C4-2B (cell line): ENCODE measurements around the gene WNT7A.

Source experiments
- H3K27ac ChIP-seq: fragments of 450-650 bp; 2 replicates; pipeline ENCODE4 v1.5.1; 2017
- ZFX ChIP-seq: fragments of 450-650 bp; IDR thresholded peaks from 2 replicates; pipeline ENCODE4 v1.6.1; 2017
- TF ChIP-seq, protein P1 (sequence below): fragments of 450-650 bp; conservative IDR thresholded peaks from 2 replicates; pipeline ENCODE4 v1.5.1; 2017; ENCODE audit warnings: mild to moderate bottlenecking

WNT7A gene

DNA sequence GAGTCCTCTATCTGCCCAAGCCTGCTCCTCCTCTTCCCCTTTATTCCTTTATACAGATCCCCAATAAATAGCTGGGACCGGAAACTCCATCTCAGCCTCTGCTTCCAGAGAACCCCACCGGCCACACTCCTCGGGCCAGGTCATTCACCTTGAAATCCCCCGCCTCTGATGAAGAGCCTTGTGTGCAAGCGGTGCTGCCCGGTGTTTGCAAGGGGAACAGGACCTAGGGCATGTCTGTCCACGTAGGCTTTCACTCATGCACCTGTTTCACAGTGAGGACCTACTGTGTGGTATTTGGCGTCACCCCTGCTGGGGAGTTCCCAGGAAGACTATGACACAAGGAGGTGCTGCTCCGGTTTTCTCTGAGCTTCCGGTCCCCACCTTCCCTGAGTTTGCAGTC lies 54.0 kb downstream of the WNT7A start:
- TF ChIP-seq ZFX = no peak
- no peak overlapping the region for H3K27ac ChIP-seq

DNA sequence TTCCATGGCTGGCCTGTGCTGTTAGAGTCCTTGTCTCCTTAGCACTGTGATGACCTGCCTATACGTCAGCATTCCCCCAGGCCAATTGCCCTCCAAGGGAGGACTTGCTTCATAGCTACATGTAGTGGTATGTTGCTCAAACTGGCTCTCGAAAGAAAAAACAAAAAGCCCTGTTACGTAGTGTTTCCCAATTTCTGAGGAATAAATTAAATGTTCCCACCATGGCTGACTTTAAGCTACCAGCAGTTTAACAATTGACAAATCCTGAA lies 54.6 kb downstream of the WNT7A start:
- no peak for TF ChIP-seq ZFX
- TF ChIP-seq, protein P1, sequence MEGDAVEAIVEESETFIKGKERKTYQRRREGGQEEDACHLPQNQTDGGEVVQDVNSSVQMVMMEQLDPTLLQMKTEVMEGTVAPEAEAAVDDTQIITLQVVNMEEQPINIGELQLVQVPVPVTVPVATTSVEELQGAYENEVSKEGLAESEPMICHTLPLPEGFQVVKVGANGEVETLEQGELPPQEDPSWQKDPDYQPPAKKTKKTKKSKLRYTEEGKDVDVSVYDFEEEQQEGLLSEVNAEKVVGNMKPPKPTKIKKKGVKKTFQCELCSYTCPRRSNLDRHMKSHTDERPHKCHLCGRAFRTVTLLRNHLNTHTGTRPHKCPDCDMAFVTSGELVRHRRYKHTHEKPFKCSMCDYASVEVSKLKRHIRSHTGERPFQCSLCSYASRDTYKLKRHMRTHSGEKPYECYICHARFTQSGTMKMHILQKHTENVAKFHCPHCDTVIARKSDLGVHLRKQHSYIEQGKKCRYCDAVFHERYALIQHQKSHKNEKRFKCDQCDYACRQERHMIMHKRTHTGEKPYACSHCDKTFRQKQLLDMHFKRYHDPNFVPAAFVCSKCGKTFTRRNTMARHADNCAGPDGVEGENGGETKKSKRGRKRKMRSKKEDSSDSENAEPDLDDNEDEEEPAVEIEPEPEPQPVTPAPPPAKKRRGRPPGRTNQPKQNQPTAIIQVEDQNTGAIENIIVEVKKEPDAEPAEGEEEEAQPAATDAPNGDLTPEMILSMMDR = no peak
- no peak overlapping the region for H3K27ac ChIP-seq

DNA sequence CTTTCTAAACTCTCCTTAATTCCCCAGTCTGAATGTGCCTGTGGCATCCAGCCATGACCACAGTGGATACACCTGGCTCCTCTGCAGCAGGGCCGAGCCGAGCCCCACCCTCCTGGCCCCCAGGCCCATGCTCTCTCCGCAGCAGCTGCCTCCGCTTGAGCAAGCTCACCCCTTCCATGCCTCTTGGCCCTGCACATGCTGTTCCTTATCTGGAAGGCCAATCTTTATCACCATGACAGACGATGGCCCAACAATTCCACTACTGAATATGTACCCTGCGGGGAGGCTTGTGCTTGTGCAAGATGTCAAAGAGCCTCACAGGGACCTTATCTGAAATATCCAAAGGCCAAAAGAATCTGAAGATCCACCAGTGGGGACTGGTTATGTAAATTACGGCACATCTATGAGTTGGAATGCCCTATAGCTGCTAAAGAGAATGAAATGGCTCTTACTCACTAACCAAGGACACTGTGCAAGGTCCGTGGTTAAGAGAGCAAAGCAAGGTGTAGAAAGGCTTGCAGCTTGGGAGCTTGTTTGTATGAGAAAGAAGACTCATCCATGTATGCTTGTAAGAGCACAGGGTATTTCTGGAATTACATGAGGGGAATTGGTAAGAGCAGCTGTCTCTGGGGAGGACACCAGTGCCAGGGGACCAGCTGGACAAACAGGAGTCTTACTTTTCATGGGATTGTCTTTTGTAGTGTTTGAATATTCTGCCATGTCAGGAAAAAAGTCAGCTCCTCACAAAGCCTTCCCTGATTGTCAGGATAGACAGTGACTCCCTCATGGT lies 55.2 kb downstream of the WNT7A start:
- H3K27ac ChIP-seq = no peak overlapping the region
- no peak for TF ChIP-seq ZFX
- TF ChIP-seq, protein P1 = no peak

DNA sequence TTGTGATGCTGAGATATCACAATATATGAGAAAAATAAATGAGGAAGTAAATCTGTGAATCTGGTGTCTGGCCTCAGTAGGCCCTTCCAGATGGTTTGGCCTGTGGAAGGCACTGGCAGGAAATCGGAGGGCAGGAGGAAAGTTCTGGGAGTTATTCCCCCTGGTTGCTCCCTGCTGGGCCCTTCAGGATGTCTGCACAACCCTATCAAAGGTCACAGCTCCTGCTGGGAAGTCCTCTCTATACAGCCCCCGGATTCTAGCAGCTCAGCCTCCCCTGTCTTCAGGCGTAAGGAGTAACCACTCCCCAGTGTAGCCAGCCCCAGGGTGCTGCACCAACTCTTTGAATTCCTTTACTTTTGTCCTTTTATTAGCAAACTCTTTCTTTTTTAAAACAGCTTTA lies 56.2 kb downstream of the WNT7A start:
- no peak overlapping the region for H3K27ac ChIP-seq
- no peak for TF ChIP-seq ZFX

DNA sequence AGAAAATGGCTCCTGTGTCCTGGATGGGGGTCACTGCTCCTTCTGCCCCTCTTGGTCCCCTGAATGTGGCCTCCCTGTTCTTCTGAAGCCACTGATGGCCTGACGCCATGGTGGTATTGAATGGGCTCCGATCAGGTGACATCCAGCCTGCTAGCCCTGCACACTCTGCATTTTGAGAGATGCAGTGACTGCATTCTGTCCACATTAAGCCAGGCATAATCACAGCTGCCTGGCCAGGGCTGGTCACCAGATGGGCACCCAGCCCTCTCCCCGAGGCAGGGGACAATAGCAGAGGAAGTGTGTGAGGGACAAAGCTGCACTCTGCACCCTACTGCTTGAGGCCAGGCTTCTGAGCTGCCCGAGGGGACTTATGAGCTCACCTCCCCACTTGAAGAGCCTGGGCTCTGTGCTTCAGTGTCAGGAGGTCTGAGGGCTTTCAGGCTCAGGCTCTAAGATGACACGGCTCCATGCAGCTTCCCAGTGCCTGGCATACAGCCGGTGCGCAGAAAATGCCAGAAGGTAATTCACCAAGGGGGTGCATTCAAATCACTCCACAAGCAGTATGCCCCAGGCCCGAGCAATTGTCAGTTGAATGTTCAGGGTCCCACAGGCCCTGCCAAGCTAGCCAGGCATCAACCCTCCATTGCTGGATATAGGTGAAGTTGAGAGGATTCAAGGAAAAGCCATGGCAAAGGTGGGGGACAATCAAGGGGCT lies 56.8 kb downstream of the WNT7A start:
- no peak overlapping the region for H3K27ac ChIP-seq
- no peak for TF ChIP-seq ZFX
- TF ChIP-seq, protein P1 = no peak

DNA sequence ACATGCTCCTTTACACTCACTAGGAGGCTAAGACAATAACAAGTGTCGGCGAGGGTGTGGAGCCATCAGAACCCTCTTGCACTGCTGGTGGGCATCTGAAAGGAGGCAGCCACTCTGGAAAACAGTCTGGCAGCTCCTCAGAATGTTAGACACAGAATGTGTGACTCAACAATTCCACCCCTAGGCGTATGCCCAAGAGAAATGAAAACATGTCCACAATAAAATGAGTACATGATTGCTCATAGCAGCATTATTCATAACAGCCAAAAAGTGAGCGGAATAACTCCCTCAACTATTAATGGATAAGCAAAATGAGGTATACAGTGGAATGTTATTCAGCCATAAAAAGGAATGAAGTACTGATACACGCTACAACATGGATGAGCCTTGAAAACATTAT lies 57.8 kb downstream of the WNT7A start:
- no peak for TF ChIP-seq ZFX
- TF ChIP-seq, protein P1 = no peak
- no peak overlapping the region for H3K27ac ChIP-seq

DNA sequence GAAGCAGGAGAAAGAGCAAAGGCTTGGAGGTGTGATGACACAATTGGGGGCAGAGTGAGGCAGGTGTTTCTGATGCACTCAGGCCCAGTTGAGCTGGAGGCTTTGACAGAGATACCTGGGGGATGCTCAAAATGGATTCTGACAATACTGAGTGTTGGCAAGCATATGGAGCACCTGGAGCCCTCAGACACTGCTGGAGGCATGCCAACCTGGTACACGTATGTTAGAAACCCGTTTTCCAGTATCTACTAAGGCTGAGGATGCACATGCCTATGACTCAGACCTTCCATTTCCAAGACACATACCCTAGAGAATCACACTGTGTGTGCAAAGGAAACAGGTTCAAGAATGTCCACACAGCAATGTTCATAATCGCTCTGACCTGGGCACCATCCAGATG lies 58.7 kb downstream of the WNT7A start:
- TF ChIP-seq, protein P1 = no peak
- no peak for TF ChIP-seq ZFX
- H3K27ac ChIP-seq = no peak overlapping the region

DNA sequence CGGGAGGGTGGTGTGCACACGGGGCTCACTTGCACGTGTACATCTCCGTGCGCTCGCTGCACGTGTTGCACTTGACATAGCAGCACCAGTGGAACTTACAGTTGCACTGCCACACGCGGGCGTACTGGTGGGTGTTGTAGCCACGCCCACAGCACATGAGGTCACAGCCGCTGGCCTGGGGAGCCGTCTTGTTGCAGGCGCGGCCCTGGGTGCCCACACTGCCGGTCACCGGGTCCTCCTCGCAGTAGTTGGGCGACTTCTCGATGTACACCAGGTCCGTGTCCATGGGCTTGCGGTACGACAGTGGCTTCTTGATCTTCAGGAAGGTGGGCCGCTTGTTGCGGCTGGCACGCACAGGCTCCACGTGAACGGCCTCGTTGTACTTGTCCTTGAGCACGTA lies 61.0 kb downstream of the WNT7A start:
- H3K27ac ChIP-seq = no peak overlapping the region
- TF ChIP-seq, protein P1 = no peak
- no peak for TF ChIP-seq ZFX
